Keratinocyte (primary cell): ENCODE data around the gene AAGAB. TPM values are rescaled to one million over a fixed set of nuclear protein-coding genes. Genes with fewer than 3 reads are reported as not detected.

ENCODE experiments used
- DNase-seq: peaks from one replicate; pipeline ENCODE4 v3.0.0-alpha.2; 2011; ENCODE audit warnings: low read depth, missing footprints, low spot score
- FAIRE-seq: peaks from 2 replicates; lab custom pipeline; 2011; peaks lifted over from hg19 to GRCh38; lab: Jason Lieb, UNC
- H2AFZ ChIP-seq: 2 replicates; pipeline ENCODE4 v1.6.0; 2012; ENCODE audit warnings: low read length, control low read depth, inconsistent platforms; ENCODE audit not compliant: control insufficient read depth
- H3K27ac ChIP-seq: 2 replicates; pipeline ENCODE4 v1.5.1; 2011; ENCODE audit warnings: low read length; ENCODE audit not compliant: control insufficient read depth, insufficient read depth
- H3K27me3 ChIP-seq: 3 replicates; pipeline ENCODE4 v1.6.0; 2011; ENCODE audit warnings: low read length; ENCODE audit not compliant: control insufficient read depth, insufficient read depth; ENCODE audit errors: extremely low read depth
- H3K36me3 ChIP-seq, 2 experiments: 2 replicates in 1 of 2; 3 replicates in 1 of 2; pipeline ENCODE4 v1.5.1; 2011; ENCODE audit warnings: low read length in 2 of 2, mild to moderate bottlenecking in 1 of 2; ENCODE audit not compliant: control insufficient read depth in 2 of 2, insufficient read depth in 2 of 2; ENCODE audit errors: extremely low read depth in 1 of 2
- H3K4me1 ChIP-seq: 3 replicates; pipeline ENCODE4 v1.5.1; 2011; ENCODE audit warnings: low read length; ENCODE audit not compliant: control insufficient read depth, insufficient read depth; ENCODE audit errors: extremely low read depth
- H3K4me2 ChIP-seq: 3 replicates; pipeline ENCODE4 v1.6.0; 2011; ENCODE audit warnings: low read depth, low read length; ENCODE audit not compliant: control insufficient read depth, insufficient read depth; ENCODE audit errors: extremely low read depth
- H3K4me3 ChIP-seq, 3 experiments: fragments of 200-600 bp in 1 of 3; sonication (generic) in 1 of 3; 2 replicates in 2 of 3; 3 replicates in 1 of 3; pipeline ENCODE4 v1.5.1; 2011 to 2016; ENCODE audit warnings: low read length in 3 of 3, mild to moderate bottlenecking in 3 of 3, control low read depth in 2 of 3, inconsistent platforms in 1 of 3, low read depth in 1 of 3, mixed read lengths in 1 of 3, mixed run types in 1 of 3, moderate library complexity in 1 of 3; ENCODE audit not compliant: control insufficient read depth in 2 of 3, insufficient read depth in 2 of 3; ENCODE audit errors: extremely low read depth in 1 of 3
- H3K79me2 ChIP-seq: 2 replicates; pipeline ENCODE4 v1.6.0; 2012; ENCODE audit warnings: low read length; ENCODE audit not compliant: control insufficient read depth, insufficient read depth
- H3K9ac ChIP-seq: 3 replicates; pipeline ENCODE4 v1.6.0; 2011; ENCODE audit warnings: low read length; ENCODE audit not compliant: control insufficient read depth, insufficient read depth; ENCODE audit errors: extremely low read depth
- H3K9me1 ChIP-seq: 3 replicates; pipeline ENCODE4 v1.6.0; 2011; ENCODE audit warnings: low read length; ENCODE audit not compliant: control insufficient read depth, insufficient read depth; ENCODE audit errors: extremely low read depth
- H3K9me3 ChIP-seq: 2 replicates; pipeline ENCODE4 v1.5.1; 2012; ENCODE audit warnings: low read depth, low read length; ENCODE audit not compliant: control insufficient read depth
- H4K20me1 ChIP-seq: 3 replicates; pipeline ENCODE4 v1.6.0; 2011; ENCODE audit warnings: low read length; ENCODE audit not compliant: control insufficient read depth, insufficient read depth; ENCODE audit errors: extremely low read depth
- EZH2 ChIP-seq: IDR thresholded peaks from one replicate; pipeline ENCODE4 v1.6.1; 2012; ENCODE audit warnings: inconsistent platforms, mild to moderate bottlenecking, low read length, moderate library complexity
- dilution Hi-C: fragments of 300-500 bp; cut with MboI; formaldehyde crosslinking; loops from one replicate; pipeline ENCODE4 v1.7.0; 2020; ENCODE audit warnings: low sequenced_read_pairs; ENCODE audit not compliant: extremely low pct_ligation_motif_present
- polyA plus RNA-seq, 5 experiments: library from polyadenylated mRNA; depleted of rRNA in 3 of 5; stranded (reverse) in 3 of 5; stranded (forward) in 1 of 5; unstranded in 1 of 5; fragments of >200 nt; gene quantifications; 1 replicate in 1 of 5; 2 replicates in 3 of 5; 3 replicates in 1 of 5; pipeline versions ENCODE4 v1.2.1 to v1.2.3, GENCODE V29; 2011 to 2012; ENCODE audit warnings: missing spikeins in 2 of 5, low read depth in 1 of 5, low replicate concordance in 1 of 5
- TF ChIP-seq, protein P1 (sequence below), 3 experiments: IDR thresholded peaks in 1 of 3; conservative IDR thresholded peaks in 1 of 3; optimal IDR thresholded peaks in 1 of 3; 2 replicates in 2 of 3; 3 replicates in 1 of 3; pipeline versions ENCODE3 to v1.5.1; 2011; ENCODE audit warnings: low read length in 3 of 3, mild to moderate bottlenecking in 3 of 3, moderate library complexity in 2 of 3, control low read depth in 1 of 3, inconsistent platforms in 1 of 3; ENCODE audit not compliant: insufficient read depth in 2 of 3; ENCODE audit errors: extremely low read depth in 1 of 3

The AAGAB gene
- polyA plus RNA-seq, 1 donor (not counting 4 experiments of a cell fraction or from before 2014, with no cell fraction given): 82.7 TPM

DNA sequence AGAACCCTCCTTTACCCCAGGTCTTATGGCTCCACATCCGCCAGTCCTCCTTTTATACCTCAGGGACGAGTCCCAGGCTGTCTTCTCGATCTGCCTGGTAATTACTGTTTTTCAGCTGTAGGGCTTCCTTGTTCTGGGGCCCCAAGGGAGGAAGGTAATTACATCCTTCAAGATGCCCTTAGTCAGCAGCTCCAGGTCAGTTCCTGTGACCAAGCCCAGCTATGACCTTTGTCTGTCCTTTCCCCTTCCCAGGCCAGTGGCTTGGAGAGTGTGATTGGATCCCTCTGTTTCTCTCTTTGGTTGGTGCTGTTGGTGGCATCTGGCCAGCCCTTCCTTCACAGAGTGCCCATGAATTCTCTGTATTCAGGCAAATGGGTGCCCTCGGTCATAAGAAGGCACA, 92.6 kb downstream of the AAGAB start:
- Histone ChIP-seq H3K27me3 (no peaks in the 10 kb centered on the region), H3K4me1 (peaks cover 25% of the 10 kb centered on the region), H3K79me2 (peaks cover 65% of the 10 kb centered on the region), H3K4me2 (no peak overlapping the region), H3K27ac (no peak overlapping the region), H3K4me3 (no peak overlapping the region), H3K9me3 (no peaks in the 10 kb centered on the region), H3K9me1 (no peaks in the 10 kb centered on the region), H2AFZ (no peak overlapping the region), H3K36me3 (peaks cover 11 to 36% of the 10 kb centered on the region in 2 experiments), H3K9ac (no peak overlapping the region), H4K20me1 (no peaks in the 10 kb centered on the region)
- DNase-seq: no peak
- dilution Hi-C loops: no loop called here
- FAIRE-seq: no peak
- TF ChIP-seq, protein P1, sequence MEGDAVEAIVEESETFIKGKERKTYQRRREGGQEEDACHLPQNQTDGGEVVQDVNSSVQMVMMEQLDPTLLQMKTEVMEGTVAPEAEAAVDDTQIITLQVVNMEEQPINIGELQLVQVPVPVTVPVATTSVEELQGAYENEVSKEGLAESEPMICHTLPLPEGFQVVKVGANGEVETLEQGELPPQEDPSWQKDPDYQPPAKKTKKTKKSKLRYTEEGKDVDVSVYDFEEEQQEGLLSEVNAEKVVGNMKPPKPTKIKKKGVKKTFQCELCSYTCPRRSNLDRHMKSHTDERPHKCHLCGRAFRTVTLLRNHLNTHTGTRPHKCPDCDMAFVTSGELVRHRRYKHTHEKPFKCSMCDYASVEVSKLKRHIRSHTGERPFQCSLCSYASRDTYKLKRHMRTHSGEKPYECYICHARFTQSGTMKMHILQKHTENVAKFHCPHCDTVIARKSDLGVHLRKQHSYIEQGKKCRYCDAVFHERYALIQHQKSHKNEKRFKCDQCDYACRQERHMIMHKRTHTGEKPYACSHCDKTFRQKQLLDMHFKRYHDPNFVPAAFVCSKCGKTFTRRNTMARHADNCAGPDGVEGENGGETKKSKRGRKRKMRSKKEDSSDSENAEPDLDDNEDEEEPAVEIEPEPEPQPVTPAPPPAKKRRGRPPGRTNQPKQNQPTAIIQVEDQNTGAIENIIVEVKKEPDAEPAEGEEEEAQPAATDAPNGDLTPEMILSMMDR (optimal IDR thresholded peaks at IDR 0.05 in 1 of 3, IDR thresholded peaks at IDR 0.05 in 1 of 3, conservative IDR thresholded peaks at IDR 0.05 in 1 of 3; ENCODE audit: extremely low read depth in 1 of 3, insufficient read depth in 2 of 3, low read length in 3 of 3): no peak
- TF ChIP-seq EZH2: no peak

DNA sequence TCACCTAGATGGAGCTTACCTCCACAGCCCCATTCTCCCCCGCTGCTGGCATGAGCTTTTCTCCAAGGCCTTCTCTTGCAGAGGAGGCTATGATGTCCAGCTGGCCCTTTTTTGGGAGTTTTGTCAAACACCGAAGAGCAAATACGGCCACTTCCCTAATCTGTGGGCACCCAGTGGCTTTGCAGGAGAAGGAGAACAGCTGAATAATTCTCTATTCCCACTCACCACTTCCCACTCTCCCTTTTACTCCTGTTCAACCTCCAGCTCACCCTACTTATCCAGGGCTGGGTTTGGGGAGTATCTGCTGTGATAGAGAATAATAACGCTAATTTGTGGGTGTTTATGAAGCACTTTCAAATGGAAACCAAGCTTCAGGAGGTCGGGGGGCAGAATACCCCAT, 93.0 kb downstream of the AAGAB start:
- dilution Hi-C loops: no loop called here
- Histone ChIP-seq H3K27ac (no peak overlapping the region), H3K9me3 (no peaks in the 10 kb centered on the region), H3K27me3 (no peaks in the 10 kb centered on the region), H3K4me2 (no peak overlapping the region), H4K20me1 (no peaks in the 10 kb centered on the region), H3K9me1 (no peaks in the 10 kb centered on the region), H3K4me1 (peaks cover 21% of the 10 kb centered on the region), H3K79me2 (peaks cover 64% of the 10 kb centered on the region), H3K36me3 (peaks cover 7 to 31% of the 10 kb centered on the region in 2 experiments), H3K4me3 (no peak overlapping the region), H2AFZ (no peak overlapping the region), H3K9ac (no peak overlapping the region)
- FAIRE-seq (no peak), DNase-seq (no peak)
- TF ChIP-seq, protein P1 (optimal IDR thresholded peaks at IDR 0.05 in 1 of 3, IDR thresholded peaks at IDR 0.05 in 1 of 3, conservative IDR thresholded peaks at IDR 0.05 in 1 of 3; ENCODE audit: extremely low read depth in 1 of 3, insufficient read depth in 2 of 3, low read length in 3 of 3): no peak
- no peak for TF ChIP-seq EZH2
